Astrocyte (in vitro differentiated cells and primary cell): ENCODE results near the gene KLHL26. TPM values are rescaled to one million over a fixed set of nuclear protein-coding genes. Genes with fewer than 3 reads are reported as not detected.

Experiments used
- DNase-seq: peaks from one replicate; pipeline ENCODE4 v3.0.0-alpha.2; 2010; ENCODE audit warnings: low read depth
- FAIRE-seq: peaks from 2 replicates; lab custom pipeline; 2011; peaks lifted over from hg19 to GRCh38; lab: Jason Lieb, UNC
- H2AFZ ChIP-seq: 2 replicates; pipeline ENCODE4 v1.6.0; 2012; ENCODE audit warnings: low read depth, low read length, inconsistent platforms
- H3K27ac ChIP-seq: 2 replicates; pipeline ENCODE4 v1.5.1; 2011; ENCODE audit warnings: low read depth, low read length, inconsistent platforms
- H3K27me3 ChIP-seq: 2 replicates; pipeline ENCODE4 v1.6.0; 2011; ENCODE audit warnings: low read length, inconsistent platforms; ENCODE audit not compliant: insufficient read depth
- H3K36me3 ChIP-seq: 2 replicates; pipeline ENCODE4 v1.5.1; 2011; ENCODE audit warnings: low read length, inconsistent platforms; ENCODE audit not compliant: insufficient read depth
- H3K4me1 ChIP-seq: 2 replicates; pipeline ENCODE4 v1.5.1; 2011; ENCODE audit warnings: low read length, inconsistent platforms; ENCODE audit not compliant: insufficient read depth
- H3K4me2 ChIP-seq: 2 replicates; pipeline ENCODE4 v1.6.0; 2012; ENCODE audit warnings: low read length, inconsistent platforms
- H3K4me3 ChIP-seq: 2 replicates; pipeline ENCODE4 v1.5.1; 2011; ENCODE audit warnings: low read depth, mild to moderate bottlenecking, low read length, inconsistent platforms; ENCODE audit not compliant: insufficient read depth
- H3K79me2 ChIP-seq: 2 replicates; pipeline ENCODE4 v1.6.0; 2012; ENCODE audit warnings: mild to moderate bottlenecking, low read length, inconsistent platforms; ENCODE audit not compliant: insufficient read depth
- H3K9ac ChIP-seq: 2 replicates; pipeline ENCODE4 v1.6.0; 2012; ENCODE audit warnings: mild to moderate bottlenecking, low read length, inconsistent platforms
- H3K9me3 ChIP-seq: 2 replicates; pipeline ENCODE4 v1.5.1; 2012; ENCODE audit warnings: low read depth, mild to moderate bottlenecking, low read length, inconsistent platforms; ENCODE audit not compliant: insufficient read depth
- H4K20me1 ChIP-seq: 2 replicates; pipeline ENCODE4 v1.6.0; 2012; ENCODE audit warnings: low read length, inconsistent platforms; ENCODE audit not compliant: insufficient read depth
- H3K27ac Mint-ChIP-seq: one replicate; pipeline ENCODE4 v1.8.0; 2021; ENCODE audit warnings: mild to moderate bottlenecking, mixed read lengths; ENCODE audit not compliant: unreplicated experiment
- H3K27me3 Mint-ChIP-seq: one replicate; pipeline ENCODE4 v1.8.0; 2021; ENCODE audit warnings: low read depth, mixed read lengths; ENCODE audit not compliant: unreplicated experiment
- H3K36me3 Mint-ChIP-seq: one replicate; pipeline ENCODE4 v1.8.0; 2021; ENCODE audit warnings: low read depth, mixed read lengths; ENCODE audit not compliant: unreplicated experiment
- H3K4me1 Mint-ChIP-seq: one replicate; pipeline ENCODE4 v1.8.0; 2021; ENCODE audit warnings: low read depth, mixed read lengths; ENCODE audit not compliant: unreplicated experiment
- H3K4me3 Mint-ChIP-seq: one replicate; pipeline ENCODE4 v1.8.0; 2021; ENCODE audit warnings: mild to moderate bottlenecking, moderate library complexity, mixed read lengths; ENCODE audit not compliant: unreplicated experiment
- H3K9me3 Mint-ChIP-seq: one replicate; pipeline ENCODE4 v1.8.0; 2021; ENCODE audit warnings: mild to moderate bottlenecking, mixed read lengths; ENCODE audit not compliant: unreplicated experiment
- EZH2 ChIP-seq: IDR thresholded peaks from 2 replicates; pipeline ENCODE4 v1.6.1; 2012; ENCODE audit warnings: mild to moderate bottlenecking, low read length, inconsistent platforms; ENCODE audit not compliant: insufficient read depth
- total RNA-seq: library from RNA; stranded (reverse); gene quantifications from 2 replicates; pipeline ENCODE4 v1.2.1, GENCODE V29; 2021
- TF ChIP-seq, protein P1 (sequence below): IDR thresholded peaks from 2 replicates; pipeline ENCODE4 v1.5.1; 2011; ENCODE audit warnings: low read depth, mild to moderate bottlenecking, inconsistent platforms, low read length, moderate library complexity; ENCODE audit not compliant: insufficient read depth

The KLHL26 gene
- total RNA-seq, 1 donor from 2014 or later, result 4.4 TPM

DNA sequence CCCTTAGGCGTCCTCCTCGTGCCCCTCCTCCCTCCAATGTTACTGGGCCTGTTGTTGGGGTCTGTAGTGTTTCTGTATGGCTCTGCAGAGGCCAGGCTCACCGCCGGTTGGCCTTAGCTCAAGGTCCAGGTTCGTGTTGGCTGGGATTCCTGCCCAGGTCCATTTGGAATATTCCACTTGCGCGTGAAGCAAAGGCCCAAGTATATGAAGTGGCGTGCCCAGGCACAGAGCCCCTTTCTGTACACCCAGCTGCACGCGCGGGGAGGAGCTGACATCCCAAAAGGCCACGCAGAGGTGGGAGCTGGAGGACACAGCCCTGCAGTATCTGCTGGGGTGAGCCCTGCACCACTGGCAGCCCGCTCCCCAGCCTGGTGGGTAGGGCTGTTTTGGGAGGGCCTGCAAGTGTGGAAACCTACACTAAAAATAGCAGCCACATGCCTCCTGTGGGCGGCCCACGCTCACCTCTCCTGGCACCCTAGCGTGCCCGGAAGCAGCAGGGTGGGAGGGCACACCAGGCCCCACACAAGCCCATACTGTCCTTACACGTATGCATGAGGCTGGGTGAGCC is 76.8 kb downstream of the KLHL26 start:
- Mint-ChIP-seq H3K9me3 (no peaks in the 10 kb centered on the region), H3K4me3 (no peak overlapping the region), H3K4me1 (peaks cover 4% of the 10 kb centered on the region), H3K27me3 (peaks cover 2% of the 10 kb centered on the region), H3K36me3 (peaks cover 10% of the 10 kb centered on the region), H3K27ac (no peak overlapping the region)
- peaks cover 91% of the 10 kb centered on the region for H4K20me1 ChIP-seq
- no peak overlapping the region for H3K27ac ChIP-seq
- H3K79me2 ChIP-seq, result peaks cover 12% of the 10 kb centered on the region
- FAIRE-seq (no peak), DNase-seq (no peak)
- no peaks in the 10 kb centered on the region for H3K9me3 ChIP-seq
- H3K27me3 ChIP-seq, result no peaks in the 10 kb centered on the region
- H2AFZ ChIP-seq, result no peak overlapping the region
- no peak overlapping the region for H3K4me2 ChIP-seq
- no peaks in the 10 kb centered on the region for H3K36me3 ChIP-seq
- no peak overlapping the region for H3K4me3 ChIP-seq
- H3K4me1 ChIP-seq, result no peaks in the 10 kb centered on the region
- no peak overlapping the region for H3K9ac ChIP-seq
- TF ChIP-seq, protein P1, sequence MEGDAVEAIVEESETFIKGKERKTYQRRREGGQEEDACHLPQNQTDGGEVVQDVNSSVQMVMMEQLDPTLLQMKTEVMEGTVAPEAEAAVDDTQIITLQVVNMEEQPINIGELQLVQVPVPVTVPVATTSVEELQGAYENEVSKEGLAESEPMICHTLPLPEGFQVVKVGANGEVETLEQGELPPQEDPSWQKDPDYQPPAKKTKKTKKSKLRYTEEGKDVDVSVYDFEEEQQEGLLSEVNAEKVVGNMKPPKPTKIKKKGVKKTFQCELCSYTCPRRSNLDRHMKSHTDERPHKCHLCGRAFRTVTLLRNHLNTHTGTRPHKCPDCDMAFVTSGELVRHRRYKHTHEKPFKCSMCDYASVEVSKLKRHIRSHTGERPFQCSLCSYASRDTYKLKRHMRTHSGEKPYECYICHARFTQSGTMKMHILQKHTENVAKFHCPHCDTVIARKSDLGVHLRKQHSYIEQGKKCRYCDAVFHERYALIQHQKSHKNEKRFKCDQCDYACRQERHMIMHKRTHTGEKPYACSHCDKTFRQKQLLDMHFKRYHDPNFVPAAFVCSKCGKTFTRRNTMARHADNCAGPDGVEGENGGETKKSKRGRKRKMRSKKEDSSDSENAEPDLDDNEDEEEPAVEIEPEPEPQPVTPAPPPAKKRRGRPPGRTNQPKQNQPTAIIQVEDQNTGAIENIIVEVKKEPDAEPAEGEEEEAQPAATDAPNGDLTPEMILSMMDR, result no peak
- no peak for TF ChIP-seq EZH2

DNA sequence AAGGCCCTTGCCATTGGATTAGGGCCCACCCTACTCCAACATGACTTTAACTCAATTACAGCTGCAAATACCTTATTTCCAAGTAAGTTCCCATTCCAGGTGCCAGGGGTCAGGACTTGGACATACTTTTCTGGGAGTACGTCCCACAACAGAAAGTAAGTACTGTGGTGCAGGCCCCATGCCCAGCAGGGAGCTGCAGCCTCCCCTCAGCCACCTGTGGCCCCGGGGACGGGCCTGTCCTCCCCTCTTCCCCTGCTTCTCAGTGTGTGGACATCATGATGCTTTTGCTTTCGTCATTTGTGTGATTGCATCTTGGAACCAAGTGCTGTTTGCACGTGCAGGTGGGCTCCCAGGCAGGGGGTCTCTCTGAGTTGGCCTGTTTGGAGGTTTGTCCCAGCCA is 78.6 kb downstream of the KLHL26 start:
- TF ChIP-seq, protein P1, result no peak
- no peak for TF ChIP-seq EZH2
- Histone ChIP-seq H4K20me1 (peaks cover 89% of the 10 kb centered on the region), H2AFZ (no peak overlapping the region), H3K4me3 (no peak overlapping the region), H3K4me1 (no peaks in the 10 kb centered on the region), H3K79me2 (peaks cover 9% of the 10 kb centered on the region), H3K27ac (no peak overlapping the region), H3K9me3 (no peaks in the 10 kb centered on the region), H3K36me3 (no peaks in the 10 kb centered on the region), H3K27me3 (no peaks in the 10 kb centered on the region), H3K4me2 (no peak overlapping the region), H3K9ac (no peak overlapping the region)
- peaks cover 2% of the 10 kb centered on the region for H3K27me3 Mint-ChIP-seq
- FAIRE-seq (no peak), DNase-seq (no peak)
- H3K4me1 Mint-ChIP-seq, result peaks cover 4% of the 10 kb centered on the region
- no peak overlapping the region for H3K27ac Mint-ChIP-seq
- no peaks in the 10 kb centered on the region for H3K9me3 Mint-ChIP-seq
- no peak overlapping the region for H3K4me3 Mint-ChIP-seq
- H3K36me3 Mint-ChIP-seq, result peaks cover 10% of the 10 kb centered on the region

DNA sequence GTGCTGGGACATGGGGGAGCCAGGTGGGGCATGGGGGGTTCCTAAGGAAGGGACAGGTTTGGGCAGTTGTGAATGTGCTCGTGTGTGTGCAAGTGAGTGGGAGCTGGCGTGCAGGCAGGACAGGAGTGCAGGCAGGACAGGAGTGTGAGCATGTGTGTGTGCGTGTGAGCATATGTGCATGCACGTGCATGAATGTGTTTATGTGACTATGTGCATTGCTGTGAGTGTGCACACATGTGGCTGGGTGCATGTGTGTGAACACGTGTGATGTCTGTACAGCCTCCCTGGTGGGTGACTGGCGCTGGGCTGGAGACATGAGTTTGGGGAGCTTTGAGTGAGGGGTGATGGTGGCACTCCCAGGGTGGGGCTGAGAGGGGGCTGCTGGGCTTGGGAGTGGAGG is 80.0 kb downstream of the KLHL26 start:
- no peaks in the 10 kb centered on the region for H3K27me3 ChIP-seq
- no peak overlapping the region for H3K4me3 ChIP-seq
- H3K4me1 ChIP-seq, result no peaks in the 10 kb centered on the region
- no peak for DNase-seq
- Mint-ChIP-seq H3K27me3 (peaks cover 2% of the 10 kb centered on the region), H3K4me3 (no peak overlapping the region), H3K9me3 (no peaks in the 10 kb centered on the region), H3K27ac (no peak overlapping the region), H3K36me3 (peaks cover 10% of the 10 kb centered on the region), H3K4me1 (peaks cover 4% of the 10 kb centered on the region)
- no peak overlapping the region for H3K9ac ChIP-seq
- H2AFZ ChIP-seq, result no peak overlapping the region
- H3K27ac ChIP-seq, result no peak overlapping the region
- FAIRE-seq, result no peak
- H3K79me2 ChIP-seq, result peaks cover 9% of the 10 kb centered on the region
- peaks cover 83% of the 10 kb centered on the region for H4K20me1 ChIP-seq
- no peak overlapping the region for H3K4me2 ChIP-seq
- TF ChIP-seq EZH2, result no peak
- TF ChIP-seq, protein P1, result no peak
- H3K9me3 ChIP-seq, result no peaks in the 10 kb centered on the region
- H3K36me3 ChIP-seq, result no peaks in the 10 kb centered on the region
